Measurements from ENCODE around the gene P4HTM.

The P4HTM gene

DNA sequence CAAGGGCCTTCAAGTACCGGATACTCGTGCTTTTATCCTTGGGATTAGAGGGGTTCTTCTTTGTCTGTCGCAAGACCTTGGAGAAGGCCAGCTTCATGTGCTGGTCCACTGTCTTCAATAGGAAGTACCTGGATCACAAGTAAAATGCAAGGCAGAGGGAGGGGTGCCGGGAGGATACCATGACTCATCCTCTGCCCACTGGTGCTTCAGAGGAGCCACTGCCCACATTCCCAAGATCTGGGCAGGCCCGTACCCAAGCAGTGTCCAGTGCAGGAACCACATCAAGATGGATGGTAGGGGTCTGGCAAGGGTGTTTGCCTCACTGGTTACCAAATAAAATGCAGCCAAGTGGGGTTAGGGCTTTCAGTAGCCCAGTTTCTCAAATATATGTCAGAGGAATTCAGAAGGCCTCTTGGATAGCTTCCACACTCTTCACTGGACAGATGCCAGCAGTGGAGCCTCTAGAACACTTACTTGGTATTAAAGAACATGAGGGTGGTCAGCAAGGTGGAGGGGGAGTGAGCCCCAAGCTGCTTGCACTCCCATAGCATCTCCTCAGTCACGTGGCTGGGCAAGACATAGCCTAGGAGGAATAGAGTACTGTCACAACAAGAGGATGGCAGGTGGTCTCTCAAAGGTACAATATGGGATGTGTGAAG, 42.7 kb downstream of the P4HTM start:
- no peaks in the 10 kb centered on the region for H3K27me3 Mint-ChIP-seq
- H3K4me1 Mint-ChIP-seq: peaks cover 18% of the 10 kb centered on the region
- no peak for ATAC-seq
- DNase-seq: no peak
- H3K36me3 Mint-ChIP-seq (ENCODE audit: low read depth): peaks cover 51% of the 10 kb centered on the region
- no peak overlapping the region for H3K4me3 Mint-ChIP-seq
- H3K9me3 Mint-ChIP-seq: no peaks in the 10 kb centered on the region
- H3K27ac Mint-ChIP-seq: no peak overlapping the region

DNA sequence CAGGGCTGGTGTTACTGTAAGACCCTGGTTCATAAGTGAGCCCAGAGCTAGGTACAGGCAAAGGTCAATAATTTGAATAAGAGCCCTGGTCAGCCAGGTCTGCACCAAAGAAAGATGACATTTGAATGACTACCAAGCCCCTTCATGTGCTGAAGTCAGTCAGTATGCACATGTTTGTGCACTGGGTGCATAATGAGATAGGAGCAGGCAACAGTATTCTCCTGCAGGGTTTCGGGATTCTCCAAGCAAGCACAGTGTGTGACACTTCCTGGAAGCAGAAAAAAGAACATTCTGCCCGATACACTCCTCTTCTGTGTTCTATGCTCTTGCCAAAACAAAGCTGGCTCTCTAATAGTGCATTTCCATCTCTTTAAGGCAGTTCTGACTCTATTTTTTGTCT, 44.6 kb downstream of the P4HTM start:
- H3K4me3 Mint-ChIP-seq: no peak overlapping the region
- peak overlapping the region; percentile 42 for H3K27ac Mint-ChIP-seq

DNA sequence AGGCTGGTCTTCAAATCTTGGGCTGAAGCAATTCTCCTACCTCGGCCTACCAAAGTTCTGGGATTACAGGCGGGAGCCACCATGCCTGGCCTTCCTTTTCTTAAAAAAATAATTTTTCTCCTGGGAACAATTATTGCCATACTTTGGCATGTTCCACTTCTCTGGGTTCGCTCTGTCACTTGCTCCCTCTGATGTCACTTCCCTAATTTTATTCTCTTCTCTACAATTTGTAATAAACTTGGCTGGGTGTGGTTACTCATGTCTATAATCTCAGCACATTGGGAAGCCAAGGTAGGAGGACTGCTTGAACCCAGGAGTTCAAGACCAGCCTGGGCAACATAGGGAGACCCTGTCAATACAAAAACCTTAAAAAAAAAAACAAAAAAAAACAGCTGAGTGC, 45.2 kb downstream of the P4HTM start:
- Mint-ChIP-seq H3K36me3 (ENCODE audit: low read depth) (peaks cover 30% of the 10 kb centered on the region), H3K4me1 (no peaks in the 10 kb centered on the region), H3K9me3 (no peaks in the 10 kb centered on the region), H3K4me3 (no peak overlapping the region), H3K27me3 (no peaks in the 10 kb centered on the region), H3K27ac (no peak overlapping the region)
- DNase-seq (no peak), ATAC-seq (no peak)

More for the DNA sequence above, 44.6 kb downstream of the P4HTM start:
- no peaks in the 10 kb centered on the region for H3K27me3 Mint-ChIP-seq
- no peaks in the 10 kb centered on the region for H3K9me3 Mint-ChIP-seq
- H3K4me1 Mint-ChIP-seq: peaks cover 4% of the 10 kb centered on the region
- H3K36me3 Mint-ChIP-seq (ENCODE audit: low read depth): peaks cover 34% of the 10 kb centered on the region
- no peak for ATAC-seq
- DNase-seq: no peak

DNA sequence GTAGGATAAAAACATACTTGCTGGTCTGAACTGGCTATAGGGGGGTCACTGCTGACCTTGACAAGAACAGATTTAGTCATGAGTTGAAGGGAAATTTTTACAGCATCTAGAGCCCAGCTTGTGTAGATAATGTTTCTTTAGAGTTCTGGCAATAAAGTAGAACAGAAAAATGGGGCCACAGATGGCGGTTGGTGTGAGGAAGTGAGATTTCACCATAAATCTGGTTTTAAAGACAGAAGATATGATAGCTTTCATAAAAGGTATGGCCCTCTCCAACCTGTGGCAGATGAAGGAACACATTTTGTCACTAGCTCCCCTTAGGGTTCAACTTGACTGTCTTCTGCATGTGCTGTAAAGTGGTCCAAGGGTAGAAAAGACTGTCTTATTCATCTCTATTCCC, 63.5 kb downstream of the P4HTM start:
- Mint-ChIP-seq H3K27ac (no peak overlapping the region), H3K4me1 (peaks cover 4% of the 10 kb centered on the region), H3K27me3 (no peaks in the 10 kb centered on the region)

DNA sequence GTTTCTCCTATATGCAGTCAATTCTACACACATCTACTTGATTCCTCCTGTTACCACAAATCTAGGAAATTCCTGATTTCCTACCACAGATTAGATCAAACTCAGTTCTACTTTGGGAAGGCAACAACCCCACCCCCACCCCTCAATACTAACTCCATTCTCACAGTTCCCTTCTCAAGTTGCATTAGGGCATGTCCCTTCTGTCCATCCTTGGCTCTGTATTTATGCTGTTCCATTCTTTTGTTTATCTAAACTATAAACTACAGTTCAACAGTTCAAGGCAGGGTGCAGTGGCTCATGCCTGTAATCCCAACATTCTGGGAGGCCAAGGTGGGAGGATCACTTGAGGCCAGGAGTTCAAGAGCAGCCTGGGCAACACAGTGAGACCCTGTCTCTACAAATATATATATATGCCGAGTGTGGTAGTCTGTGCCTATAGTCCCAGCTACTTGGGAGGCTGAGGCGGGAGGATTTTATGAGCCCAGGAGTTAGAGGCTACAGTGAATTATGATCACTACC, 64.4 kb downstream of the P4HTM start:
- Mint-ChIP-seq H3K27me3 (no peaks in the 10 kb centered on the region), H3K4me1 (peaks cover 4% of the 10 kb centered on the region), H3K36me3 (ENCODE audit: low read depth) (peaks cover 33% of the 10 kb centered on the region), H3K4me3 (no peak overlapping the region), H3K9me3 (no peaks in the 10 kb centered on the region), H3K27ac (peak overlapping the region; percentile 5)
- no peak for DNase-seq
- no peak for ATAC-seq

More for the DNA sequence above, 63.5 kb downstream of the P4HTM start:
- no peak overlapping the region for H3K4me3 Mint-ChIP-seq
- H3K36me3 Mint-ChIP-seq (ENCODE audit: low read depth): peaks cover 36% of the 10 kb centered on the region
- no peaks in the 10 kb centered on the region for H3K9me3 Mint-ChIP-seq
- DNase-seq (no peak), ATAC-seq (no peak)

Data from activated naive CD8-positive, alpha-beta T cell treated with anti-CD3 and anti-CD28 coated beads, Interleukin-2, amount 50 U/mL, for 24 hours (primary cell).